HL-60 (cell line): ENCODE results near the gene MTG2.

Source experiments
- POLR2AphosphoS5 ChIP-seq: IDR thresholded peaks from 2 replicates; pipeline ENCODE4 v1.6.1; 2012; ENCODE audit warnings: low read depth
- SPI1 ChIP-seq: IDR thresholded peaks from 2 replicates; pipeline ENCODE4 v1.6.1; 2012; ENCODE audit warnings: low read depth, mild to moderate bottlenecking, borderline replicate concordance
- TF ChIP-seq, protein P1 (sequence below): IDR thresholded peaks from one replicate; pipeline ENCODE4 v1.5.1; 2011; ENCODE audit warnings: low read length, control low read depth, inconsistent platforms; ENCODE audit not compliant: insufficient read depth
- TF ChIP-seq, protein P2 (sequence below): IDR thresholded peaks from 2 replicates; pipeline ENCODE4 v1.6.1; 2012; ENCODE audit warnings: low read depth; ENCODE audit not compliant: insufficient replicate concordance

DNA sequence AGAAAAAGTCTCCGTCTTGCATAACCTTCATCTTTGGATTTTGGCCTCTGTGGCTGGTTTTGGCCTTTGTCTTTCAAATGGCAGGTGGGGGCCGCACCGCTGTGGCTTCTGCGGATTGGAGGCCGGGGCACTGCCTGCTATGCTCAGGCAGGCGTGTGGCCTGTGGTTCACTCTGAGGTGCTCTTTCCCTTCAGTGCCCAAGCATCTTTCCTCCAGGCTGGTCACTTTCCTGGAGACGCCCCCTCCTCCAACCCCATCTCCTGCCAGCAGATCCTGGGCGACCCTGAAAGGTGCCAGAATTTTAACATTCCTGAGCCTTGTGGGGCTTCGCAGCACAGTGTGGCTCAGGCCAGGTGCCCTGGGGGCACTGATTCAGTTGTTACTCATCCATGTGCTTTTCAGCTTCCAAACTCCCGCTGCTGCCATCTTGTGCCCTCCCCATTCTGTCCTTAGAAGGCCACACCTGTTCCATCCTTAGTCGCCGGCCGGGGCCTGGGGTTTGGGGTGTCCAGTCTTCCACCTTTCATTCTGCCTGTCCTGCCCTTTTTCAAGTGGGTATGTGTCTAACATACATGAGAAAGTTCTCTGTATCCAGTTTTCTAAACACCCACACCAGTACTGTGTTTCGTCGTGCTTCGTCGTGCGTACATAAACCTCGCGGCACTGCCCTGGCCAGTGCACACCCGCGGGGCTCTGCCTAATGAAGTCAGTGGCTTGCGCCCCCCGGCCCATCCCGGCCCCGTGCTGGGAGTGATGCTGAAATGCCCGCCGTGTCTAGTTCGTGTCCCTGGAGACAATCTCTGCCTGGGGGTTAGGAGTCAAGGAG, 27.2 kb upstream of the MTG2 start:
- TF ChIP-seq, protein P1, sequence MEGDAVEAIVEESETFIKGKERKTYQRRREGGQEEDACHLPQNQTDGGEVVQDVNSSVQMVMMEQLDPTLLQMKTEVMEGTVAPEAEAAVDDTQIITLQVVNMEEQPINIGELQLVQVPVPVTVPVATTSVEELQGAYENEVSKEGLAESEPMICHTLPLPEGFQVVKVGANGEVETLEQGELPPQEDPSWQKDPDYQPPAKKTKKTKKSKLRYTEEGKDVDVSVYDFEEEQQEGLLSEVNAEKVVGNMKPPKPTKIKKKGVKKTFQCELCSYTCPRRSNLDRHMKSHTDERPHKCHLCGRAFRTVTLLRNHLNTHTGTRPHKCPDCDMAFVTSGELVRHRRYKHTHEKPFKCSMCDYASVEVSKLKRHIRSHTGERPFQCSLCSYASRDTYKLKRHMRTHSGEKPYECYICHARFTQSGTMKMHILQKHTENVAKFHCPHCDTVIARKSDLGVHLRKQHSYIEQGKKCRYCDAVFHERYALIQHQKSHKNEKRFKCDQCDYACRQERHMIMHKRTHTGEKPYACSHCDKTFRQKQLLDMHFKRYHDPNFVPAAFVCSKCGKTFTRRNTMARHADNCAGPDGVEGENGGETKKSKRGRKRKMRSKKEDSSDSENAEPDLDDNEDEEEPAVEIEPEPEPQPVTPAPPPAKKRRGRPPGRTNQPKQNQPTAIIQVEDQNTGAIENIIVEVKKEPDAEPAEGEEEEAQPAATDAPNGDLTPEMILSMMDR: no peak
- TF ChIP-seq, protein P2, sequence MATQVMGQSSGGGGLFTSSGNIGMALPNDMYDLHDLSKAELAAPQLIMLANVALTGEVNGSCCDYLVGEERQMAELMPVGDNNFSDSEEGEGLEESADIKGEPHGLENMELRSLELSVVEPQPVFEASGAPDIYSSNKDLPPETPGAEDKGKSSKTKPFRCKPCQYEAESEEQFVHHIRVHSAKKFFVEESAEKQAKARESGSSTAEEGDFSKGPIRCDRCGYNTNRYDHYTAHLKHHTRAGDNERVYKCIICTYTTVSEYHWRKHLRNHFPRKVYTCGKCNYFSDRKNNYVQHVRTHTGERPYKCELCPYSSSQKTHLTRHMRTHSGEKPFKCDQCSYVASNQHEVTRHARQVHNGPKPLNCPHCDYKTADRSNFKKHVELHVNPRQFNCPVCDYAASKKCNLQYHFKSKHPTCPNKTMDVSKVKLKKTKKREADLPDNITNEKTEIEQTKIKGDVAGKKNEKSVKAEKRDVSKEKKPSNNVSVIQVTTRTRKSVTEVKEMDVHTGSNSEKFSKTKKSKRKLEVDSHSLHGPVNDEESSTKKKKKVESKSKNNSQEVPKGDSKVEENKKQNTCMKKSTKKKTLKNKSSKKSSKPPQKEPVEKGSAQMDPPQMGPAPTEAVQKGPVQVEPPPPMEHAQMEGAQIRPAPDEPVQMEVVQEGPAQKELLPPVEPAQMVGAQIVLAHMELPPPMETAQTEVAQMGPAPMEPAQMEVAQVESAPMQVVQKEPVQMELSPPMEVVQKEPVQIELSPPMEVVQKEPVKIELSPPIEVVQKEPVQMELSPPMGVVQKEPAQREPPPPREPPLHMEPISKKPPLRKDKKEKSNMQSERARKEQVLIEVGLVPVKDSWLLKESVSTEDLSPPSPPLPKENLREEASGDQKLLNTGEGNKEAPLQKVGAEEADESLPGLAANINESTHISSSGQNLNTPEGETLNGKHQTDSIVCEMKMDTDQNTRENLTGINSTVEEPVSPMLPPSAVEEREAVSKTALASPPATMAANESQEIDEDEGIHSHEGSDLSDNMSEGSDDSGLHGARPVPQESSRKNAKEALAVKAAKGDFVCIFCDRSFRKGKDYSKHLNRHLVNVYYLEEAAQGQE: no peak
- TF ChIP-seq SPI1 (no peak), POLR2AphosphoS5 (no peak)
